DMS53 (cell line): ENCODE measurements around the gene MECR.
A peak's percentile ranks its signal among the peaks of the same experiment; 100 is the strongest.

Experiments used
- DNase-seq: peaks from one replicate; lab custom pipeline; 2025; lab: John Stamatoyannopoulos, UW

Gene MECR, protein sequence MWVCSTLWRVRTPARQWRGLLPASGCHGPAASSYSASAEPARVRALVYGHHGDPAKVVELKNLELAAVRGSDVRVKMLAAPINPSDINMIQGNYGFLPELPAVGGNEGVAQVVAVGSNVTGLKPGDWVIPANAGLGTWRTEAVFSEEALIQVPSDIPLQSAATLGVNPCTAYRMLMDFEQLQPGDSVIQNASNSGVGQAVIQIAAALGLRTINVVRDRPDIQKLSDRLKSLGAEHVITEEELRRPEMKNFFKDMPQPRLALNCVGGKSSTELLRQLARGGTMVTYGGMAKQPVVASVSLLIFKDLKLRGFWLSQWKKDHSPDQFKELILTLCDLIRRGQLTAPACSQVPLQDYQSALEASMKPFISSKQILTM

DNA sequence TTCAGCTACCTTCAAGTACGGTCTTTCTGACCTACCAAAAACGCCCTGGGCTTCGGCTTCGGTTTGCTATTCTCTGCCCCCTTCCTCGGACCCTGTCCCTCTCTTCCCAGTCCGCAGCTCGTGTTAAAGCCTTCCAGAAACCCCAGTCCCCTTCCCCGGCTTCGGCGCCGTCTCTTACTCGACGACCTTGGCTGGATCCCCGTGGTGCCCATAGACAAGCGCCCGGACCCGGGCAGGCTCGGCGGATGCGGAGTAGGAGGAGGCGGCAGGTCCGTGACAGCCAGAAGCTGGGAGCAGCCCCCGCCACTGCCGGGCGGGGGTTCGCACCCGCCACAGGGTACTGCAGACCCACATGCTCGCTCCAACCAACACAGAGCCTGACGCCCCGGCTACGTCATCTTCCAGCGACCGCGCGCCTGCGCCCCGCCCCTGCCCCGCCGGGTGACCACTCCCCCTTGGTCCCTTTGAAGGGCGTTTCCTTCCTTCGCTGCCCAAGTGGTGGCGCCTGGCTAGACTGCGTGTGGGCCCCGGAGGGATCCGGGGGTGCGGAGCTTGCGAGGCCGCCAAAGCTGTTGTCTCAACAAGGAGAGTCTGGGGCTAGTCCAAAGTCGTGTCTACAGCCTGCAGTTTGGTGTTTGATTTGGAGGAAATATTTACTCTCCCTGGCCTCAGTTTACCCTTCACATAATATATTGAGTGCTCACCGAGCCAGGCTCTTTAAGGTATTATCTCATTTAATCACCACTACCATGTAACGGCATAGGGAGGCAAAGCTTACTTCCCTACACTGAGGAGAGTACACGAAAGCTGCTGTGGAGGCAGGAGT is at the start of gene MECR:
Gene MECR (minus strand): TSS at position 382 of the 826 bp plus-strand sequence. CDS start 28 bp downstream, at position 354.
- peak; percentile 95 for DNase-seq

DNA sequence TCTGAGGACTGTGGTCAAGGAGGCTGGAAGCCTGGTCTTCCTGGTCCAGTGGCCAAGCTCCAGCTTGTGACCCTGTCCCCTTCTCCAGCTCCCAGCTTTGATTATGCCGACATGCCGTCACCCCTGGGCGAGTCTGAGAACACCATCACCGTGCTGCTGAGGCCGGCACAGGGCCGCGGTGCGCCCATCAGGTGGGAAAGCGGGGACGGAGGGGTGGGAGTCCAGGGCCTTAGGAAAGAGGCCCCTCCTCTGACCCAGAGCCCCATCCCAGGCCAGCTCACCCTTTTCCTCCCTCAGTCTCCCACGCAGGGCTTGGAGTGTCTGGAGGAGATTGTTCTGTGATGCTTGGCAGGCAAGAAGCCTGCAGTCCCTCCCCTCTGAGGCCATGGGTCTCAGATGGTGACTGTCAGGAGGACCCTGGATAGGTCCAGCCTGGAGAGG is 49.2 kb upstream of the MECR start:
- no peak for DNase-seq

DNA sequence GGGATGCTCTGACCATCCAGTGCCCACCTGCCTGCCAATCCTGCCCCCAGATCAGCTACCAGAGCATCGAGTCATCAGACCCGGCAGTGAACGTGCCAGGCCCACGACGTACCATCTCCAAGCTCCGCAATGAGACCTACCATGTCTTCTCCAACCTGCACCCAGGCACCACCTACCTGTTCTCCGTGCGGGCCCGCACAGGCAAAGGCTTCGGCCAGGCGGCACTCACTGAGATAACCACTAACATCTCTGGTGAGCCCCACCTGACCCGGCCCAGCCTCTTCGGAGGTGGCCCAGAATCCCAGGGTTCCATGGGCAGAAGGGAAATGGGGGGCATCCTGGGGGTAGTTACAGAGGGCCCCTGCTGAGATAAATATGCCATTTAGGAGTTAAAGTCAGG is 48.7 kb upstream of the MECR start:
- DNase-seq: no peak

DNA sequence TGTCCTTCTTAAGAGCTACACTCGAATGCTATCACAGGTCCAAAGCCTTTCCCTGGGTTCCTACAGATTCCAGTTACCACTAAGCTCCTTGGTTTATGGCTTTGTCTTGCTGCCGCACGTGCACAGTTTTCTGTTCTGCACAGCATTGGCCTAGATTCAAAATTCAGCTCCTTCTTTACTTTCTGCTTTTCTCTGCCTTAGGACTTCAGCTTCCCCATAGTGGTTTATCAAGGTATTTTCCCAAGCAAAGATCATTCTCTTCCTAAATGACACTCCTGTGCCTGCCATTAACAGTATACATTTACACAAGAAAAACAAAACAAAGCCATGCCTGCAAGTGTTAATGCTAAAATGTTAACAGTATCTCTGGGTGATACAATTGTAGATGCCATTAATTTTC is 47.4 kb upstream of the MECR start:
- no peak for DNase-seq

DNA sequence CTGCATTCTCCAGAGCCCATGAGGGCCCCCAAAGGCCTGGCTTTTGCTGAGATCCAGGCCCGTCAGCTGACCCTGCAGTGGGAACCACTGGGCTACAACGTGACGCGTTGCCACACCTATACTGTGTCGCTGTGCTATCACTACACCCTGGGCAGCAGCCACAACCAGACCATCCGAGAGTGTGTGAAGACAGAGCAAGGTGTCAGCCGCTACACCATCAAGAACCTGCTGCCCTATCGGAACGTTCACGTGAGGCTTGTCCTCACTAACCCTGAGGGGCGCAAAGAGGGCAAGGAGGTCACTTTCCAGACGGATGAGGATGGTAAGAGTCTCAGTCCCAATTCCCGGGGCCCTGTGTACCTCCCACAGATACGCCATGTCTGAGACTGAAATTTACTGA is 44.7 kb upstream of the MECR start:
- DNase-seq: no peak

DNA sequence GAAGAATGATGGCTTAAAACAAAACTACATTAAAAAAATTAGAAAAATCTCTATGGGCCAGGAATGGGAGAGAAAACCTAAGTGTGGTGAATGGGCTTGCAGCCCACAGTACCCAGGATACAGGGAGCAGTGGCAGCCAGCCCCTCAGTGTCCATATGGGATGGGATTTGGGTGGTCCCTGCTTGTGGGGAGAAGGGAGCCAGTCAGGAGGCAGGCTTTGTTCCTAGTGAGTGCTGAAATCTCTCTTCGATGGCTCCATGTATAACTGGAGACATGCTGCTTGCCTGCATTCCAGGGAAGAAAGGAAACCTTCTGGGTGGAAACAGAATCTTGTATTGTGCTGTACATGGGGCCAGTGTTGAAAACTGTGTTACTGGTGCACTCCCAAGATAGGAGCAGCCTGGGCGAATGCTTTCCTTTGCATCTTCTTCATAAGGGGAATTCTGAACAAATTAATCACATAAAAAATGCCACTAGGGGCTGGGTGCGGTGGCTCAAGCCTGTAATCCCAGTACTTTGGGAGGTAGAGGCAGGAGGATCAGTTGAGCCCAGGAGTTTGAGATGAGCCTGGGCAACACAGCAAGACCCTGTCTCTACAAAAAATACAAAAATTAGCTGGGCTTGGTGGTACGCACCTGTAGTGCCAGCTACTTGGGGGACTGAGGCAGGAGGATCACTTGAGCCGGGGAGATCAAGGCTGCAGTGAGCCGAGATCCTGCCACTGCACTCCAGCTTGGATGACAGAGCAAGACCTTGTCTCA is 41.6 kb upstream of the MECR start:
- DNase-seq: no peak

DNA sequence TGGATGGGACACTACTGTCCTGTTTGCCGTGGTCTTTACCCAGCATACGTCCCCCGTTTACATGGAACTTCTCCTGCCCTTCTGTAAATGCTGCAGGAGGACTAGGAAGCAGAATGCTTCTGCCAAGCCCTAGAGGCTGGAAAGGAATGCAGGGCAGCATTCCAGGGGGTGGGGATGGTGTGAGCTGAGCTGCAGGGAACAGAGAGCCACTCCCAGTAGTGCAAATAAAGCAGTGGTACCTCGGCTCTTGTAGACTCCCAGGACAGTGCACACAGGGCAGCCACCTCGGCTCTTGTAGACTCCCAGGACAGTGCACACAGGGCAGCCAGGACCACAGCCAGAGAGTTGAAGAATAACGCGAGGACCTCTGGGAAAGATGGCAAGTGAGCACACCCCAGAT is 41.0 kb upstream of the MECR start:
- DNase-seq: no peak

DNA sequence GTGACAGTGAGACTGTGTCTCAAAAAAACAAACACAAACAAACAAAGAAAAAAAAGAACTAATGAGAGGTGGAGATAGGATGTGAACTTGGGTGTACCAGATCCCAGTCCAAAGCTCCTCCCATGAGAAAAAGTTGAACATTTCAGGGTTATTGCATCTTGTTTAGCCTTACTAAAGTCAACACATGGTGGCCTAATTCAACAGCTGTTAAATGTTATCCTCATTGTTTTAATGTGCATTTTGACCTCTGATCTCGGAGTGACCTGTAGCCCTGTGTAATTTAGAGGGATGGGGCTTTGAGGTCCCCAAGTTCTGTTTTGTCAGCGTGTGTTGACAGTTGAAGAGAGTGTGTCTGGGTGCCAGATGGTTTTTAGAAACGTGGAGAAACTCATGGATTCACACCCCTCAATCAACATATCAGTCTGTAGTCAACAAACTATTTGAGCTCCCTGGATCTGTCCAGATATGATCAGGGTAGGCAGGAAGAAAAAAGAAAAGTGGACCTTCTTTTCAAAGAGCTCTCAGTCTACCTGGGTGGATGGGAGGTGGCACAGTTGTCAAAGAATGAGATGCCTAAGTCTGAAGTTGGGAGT is 40.3 kb upstream of the MECR start:
- no peak for DNase-seq

DNA sequence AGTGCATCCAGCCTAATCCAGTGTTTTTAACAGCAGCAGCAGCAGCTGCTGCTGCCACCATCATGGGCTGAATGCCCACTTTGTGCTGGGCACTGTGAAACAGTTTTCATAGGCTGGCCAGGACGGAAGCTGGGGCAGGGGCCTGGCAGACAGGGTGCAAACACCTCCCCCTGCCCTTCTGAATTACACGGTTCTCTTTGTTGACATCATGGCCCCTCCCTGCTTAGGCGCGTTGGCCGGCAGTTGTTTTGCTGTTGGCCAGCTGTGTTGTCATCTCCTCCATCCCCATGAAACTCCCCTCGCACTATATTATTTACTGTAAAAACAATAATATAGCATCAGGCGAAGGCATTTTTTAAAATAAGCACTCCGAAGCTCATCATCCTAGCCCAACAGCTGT is 38.6 kb upstream of the MECR start:
- no peak for DNase-seq

DNA sequence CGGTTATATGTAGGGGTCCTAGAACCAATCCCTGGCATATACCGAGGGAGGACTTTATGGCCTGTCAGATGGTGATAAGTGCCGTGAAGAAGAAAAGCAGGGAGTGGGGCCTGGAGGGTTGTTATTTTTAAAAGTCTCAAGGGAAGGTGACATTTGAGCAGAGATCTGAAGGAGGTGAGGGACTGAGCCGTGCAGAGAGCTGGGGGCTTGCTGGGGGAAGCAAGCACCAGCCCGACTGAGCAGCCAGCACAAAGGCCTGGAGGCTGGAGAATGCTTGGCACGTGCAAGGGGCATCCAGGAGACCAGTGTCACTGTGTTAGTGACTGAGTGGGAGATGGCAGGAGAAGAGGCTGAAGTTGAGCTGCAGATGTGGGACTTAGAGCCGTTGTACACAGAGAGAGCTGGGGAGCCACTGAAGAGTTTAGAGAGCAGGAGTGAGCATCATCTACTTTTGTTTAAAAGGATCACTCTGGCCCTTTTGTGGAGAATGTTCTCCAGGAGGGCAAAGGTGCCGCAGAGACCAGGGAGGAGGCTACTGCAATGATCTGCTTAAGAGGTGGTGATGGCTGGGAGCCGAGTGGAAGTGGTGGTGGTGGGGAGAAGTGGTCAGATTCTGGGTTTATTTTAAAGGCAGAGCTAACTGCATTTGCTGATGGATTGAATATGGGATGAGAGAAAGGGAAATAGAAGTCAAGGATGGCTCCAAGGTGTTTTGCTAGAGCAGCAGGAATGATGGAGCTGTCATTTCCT is 36.8 kb upstream of the MECR start:
- no peak for DNase-seq

DNA sequence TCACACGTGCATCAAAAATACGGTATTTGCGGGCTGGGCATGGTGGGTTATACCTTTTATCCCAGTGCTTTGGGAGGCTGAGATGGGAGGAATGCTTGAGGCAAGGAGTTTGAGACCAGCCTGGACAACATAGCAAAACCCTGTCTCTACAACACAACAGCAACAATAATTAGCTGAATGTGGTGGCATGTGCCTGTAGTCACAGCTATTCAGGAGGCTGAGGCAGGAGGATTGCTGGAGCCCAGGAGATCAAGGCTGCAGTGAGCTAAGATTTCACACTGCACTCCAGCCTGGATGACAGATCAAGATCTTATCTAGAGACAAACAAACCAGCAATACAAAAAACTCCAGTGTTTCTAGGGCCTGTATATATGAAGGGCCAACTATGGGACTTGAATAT is 36.2 kb upstream of the MECR start:
- no peak for DNase-seq

DNA sequence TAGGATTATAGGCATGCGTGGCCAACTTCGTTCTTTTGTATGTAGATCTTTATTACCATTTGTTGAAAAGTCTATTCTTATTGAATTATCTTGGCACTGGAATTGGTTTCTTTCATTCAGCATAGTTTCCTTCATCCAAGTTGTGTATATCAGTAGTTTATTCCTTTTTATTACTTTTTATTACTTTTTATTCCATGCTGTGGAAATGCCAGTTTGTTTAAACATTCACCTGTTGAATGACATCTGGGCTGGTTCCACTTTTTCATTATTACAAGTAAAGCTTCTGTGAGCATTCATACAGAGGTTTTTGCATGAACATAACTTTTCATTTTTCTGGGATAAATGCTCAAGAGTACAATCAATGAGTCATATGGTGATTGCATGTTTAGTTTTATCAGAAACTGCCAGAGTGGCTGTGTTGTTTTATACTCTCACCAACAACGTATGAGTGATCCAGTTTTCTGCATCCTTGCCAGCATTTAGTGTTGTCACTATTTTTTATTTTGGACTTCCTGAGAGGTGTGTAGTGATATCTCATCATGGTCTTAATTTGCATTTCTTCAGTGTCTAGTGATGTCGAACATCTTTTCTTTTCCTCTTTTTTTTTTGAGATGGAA is 34.1 kb upstream of the MECR start:
- no peak for DNase-seq

DNA sequence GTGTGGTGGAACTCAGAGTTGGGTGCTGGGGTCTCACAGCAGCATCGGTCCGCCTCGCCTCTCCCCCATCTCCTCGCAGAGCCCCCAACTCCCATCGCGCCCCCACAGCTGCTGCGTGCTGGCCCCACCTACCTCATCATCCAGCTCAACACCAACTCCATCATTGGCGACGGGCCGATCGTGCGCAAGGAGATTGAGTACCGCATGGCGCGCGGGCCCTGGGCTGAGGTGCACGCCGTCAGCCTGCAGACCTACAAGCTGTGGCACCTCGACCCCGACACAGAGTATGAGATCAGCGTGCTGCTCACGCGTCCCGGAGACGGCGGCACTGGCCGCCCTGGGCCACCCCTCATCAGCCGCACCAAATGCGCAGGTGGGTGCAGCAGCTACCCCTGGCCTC is 29.8 kb upstream of the MECR start:
- DNase-seq: no peak

DNA sequence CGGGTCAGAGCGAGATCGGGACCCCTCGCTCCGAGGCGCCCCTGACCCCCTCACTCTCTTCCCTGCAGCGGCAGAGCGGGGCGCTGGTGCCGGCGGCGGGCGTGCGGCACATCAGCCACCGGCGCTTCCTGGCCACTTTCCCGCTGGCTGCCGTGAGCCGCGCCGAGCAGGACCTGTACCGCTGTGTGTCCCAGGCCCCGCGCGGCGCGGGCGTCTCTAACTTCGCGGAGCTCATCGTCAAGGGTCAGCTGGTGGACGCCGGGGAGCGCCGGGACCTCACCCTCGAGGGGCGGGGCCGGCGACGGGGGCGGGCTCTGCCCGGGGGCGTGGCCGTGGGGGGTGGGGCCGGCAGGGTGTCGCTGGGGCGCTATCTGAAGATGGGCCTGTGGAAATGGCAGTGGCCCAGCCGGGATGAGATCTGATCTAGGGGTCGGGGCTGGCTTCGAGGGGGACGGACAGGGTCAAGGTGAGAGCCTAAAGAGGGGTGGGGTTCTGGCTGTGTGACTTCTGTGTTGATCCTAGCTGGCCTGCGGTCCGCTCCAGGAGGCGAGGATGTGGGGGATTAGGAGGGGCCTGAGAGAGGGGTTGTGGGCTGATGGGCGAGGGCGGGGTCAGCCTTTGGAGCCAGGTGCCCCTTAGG is 29.2 kb upstream of the MECR start:
- DNase-seq: peak; percentile 68

DNA sequence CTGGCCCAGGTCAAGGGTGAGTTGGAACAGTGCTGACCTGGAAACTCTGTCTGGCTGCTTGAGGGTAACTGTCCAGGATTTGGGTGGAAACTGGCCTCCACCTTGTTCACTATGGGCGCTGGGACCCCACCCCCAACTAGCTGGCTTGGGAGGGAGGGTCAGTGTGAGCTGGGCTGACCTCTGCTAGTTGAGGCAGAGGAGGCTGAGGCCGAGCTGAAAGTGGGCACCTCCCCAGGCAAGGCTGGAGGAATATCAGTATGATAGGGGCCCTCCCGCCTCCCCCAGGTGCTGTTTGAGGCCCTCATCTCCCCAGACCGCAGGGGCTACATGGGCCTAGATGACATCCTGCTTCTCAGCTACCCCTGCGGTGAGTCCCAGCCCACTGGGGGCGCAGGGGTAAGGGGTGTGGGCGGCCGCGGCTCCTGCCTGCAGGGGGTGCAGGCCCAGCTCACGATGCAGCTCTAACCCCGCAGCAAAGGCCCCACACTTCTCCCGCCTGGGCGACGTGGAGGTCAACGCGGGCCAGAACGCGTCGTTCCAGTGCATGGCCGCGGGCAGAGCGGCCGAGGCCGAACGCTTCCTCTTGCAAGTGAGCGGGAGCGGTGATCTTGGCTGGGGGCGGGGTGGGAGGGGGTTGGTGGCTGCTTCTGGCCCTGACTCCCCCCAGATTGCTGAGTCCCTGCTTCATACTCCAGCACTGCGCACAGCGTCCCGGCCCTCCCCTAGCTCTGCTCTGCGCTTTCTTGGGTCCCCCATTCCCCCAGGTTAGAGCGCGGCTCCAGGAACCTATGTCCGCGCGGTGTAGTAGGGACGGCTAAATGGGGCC is 28.5 kb upstream of the MECR start:
- peak; percentile 39 for DNase-seq

DNA sequence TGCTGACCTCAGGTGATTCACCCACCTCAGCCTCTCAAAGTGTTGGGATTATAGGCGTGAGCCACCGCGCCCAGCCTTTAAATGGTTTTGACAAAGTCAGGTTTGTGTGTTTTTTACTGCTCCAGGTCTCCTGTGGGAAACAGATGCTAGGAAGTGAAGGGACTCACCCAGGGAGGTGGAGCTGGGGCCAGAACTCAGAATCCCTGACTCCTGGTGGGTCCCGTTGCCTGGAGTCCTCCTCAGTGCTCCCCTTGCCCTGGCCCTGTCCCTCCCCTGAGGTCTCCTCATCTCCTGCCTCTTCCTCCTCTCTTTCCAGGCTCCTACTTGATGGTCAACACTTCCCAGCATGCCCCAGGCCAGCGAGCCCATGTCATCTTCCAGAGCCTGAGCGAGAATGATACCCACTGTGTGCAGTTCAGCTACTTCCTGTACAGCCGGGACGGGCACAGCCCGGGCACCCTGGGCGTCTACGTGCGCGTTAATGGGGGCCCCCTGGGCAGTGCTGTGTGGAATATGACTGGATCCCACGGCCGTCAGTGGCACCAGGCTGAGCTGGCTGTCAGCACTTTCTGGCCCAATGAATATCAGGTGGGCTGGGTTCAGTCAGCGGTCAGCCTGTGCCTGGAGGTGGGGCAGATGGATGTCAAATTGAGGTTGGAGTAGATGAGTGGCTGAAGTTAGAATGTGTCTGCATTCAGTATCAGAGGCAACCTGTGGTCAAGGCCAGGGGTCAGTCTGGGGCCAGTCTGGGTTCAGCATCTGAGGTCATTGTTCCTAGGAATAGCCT is 27.6 kb upstream of the MECR start:
- DNase-seq: no peak

DNA sequence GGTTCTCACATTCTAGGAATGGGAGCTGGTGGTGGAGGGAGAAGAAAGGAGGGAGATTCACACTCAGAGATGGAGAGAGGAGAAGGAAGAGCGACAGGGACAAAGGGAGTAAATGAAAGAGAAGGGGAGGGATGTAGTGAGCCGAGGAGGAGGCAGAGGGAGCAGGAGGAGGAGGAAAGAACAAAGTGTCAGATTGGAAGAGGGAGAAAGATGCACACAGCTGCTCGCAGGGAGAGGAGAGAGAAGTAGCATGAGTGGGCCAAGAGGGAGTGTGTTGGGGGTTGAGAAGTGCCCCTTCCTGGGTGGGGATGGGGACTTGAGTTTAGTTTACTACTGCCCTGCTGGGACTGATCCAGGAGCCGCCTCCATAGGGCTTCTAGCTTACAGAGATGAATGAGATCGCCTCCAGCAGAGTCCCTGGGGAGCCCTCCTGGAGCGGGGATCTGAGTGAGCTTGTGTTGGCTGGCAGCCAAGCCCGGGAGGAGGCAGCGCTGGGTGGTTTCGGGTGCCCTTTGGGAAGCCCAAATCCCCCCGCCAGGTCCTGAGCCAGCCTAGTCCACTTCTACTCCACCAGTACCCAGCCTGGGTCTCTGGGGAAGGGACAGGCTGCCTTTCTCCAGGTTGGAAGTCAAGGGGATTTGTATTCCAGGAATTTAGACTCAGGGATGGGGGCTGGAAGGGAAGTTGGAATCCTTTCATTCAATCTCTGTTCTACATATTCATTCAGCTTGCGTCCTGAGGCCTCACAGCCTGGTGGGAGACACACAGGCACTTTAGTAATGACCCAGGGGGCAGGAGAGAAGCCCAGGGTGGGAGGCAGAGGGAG is 26.5 kb upstream of the MECR start:
- no peak for DNase-seq

DNA sequence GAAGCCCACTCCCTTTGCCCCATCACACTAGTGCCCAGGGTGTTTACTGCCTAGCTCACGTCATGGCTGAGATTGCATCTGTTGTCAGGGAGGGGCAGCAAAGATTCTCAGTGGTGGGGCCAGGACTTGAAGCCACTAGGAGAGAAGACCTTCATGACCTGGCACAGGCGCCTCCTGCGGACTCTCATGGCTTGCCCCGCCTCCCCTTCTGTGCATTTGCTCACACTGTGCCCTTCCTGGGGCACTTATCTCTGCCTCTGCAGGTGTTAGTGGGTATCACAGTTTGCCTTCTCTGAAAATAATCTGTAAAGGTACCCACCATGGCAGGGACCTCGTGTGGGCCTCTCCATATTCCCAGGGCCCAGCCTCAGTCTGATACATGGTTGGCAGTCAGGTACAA is 25.7 kb upstream of the MECR start:
- peak; percentile 33 for DNase-seq
